HG02981 (cell line): ENCODE measurements around the gene SPINK2.

Experiments
- ATAC-seq: cut with Tn5 transposase; IDR thresholded peaks from one replicate; pipeline ENCODE4 v1.9.1; 2021; ENCODE audit warnings: mild to moderate bottlenecking, moderate library complexity; ENCODE audit not compliant: unreplicated experiment

SPINK2 gene

DNA sequence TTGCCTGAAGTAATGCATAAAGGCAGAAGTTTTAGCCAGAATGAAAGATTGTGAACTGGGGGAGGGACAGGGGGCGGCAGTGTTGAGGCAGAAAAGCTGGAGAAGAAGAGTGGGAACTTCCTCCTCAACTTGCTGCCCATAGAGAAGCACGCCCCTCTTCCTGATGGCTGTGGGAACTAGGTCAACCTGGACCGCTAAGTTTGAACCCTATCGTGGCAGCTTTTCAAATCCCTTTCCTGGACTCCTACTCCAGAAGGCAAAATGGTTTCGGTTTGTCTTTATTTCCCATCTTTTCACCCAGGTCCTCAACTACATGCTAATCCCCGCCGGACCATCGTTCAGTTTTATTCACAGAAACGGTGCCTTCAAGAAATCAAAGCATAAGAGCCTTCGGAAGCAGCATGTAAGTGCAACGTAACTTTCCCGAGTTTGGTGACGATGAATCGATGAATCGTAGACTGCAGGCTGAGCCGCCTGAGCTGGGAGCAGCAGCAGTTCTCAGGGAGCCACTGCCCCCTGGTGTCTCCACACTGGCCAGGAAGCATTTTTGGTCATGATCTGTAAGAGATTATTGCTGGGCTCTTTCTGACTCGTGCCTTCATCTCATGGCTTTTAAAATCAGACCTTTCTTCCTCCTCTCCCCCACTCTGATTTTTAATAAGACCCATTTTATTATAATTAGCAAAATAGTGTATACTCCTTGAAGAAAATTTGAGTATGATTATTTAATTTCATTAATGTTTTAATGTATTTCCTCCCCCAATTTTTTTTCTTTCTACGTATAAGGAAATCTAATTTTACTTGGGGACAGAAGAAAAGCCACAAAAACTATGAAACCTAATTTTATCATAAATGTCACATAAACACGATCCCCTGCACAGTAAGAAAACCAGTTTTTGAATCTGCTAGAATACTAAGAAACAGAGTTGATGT is 21.4 kb downstream of the SPINK2 start:
- peak; percentile 93 for ATAC-seq

DNA sequence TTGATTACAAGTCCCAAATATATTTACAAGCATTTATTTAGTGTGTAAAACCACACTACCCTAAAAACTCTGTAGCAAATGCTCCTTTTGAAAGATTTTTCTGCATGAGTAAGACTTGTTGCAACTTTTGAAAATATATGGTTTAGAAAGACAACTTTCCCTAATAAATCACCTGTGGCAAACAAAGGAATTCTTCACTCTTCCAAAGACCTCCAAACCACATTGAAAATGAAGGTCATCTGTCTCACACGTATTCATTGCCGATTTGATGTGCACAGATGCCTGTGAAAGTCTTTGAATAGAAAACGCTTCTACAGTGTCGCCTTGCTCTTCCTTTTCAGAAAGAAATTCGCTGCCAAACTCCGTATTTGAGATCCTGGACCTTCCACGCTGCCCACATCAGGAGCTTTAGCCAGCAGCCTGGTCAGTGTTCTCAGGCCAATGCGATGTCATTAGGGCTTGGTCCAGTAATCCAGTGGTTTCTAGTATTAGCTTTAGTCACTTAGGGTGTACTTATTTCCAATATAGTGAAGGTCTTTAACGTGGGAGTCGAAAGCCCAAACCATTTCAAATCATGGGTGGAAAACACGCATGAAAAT is 22.2 kb downstream of the SPINK2 start:
- no peak for ATAC-seq

DNA sequence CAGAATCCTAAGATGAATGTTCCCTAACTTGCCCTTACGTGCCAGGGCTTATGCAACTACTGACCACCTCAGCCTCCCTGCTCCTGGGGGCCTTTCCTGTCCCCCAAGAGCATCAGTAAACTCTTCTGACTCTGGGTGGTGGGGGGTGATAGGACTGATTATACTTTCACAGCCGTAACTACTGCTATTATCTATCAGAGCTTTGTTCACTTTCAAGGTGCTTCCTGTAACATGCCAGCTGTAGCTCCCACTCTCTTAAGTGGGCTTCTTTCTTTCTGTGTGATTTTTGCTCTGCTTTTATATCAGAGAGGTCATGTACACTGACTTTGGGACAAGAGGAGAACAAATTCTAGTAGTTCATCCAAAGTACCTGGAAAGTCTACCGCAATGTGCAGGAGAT is 25.3 kb downstream of the SPINK2 start:
- no peak for ATAC-seq

DNA sequence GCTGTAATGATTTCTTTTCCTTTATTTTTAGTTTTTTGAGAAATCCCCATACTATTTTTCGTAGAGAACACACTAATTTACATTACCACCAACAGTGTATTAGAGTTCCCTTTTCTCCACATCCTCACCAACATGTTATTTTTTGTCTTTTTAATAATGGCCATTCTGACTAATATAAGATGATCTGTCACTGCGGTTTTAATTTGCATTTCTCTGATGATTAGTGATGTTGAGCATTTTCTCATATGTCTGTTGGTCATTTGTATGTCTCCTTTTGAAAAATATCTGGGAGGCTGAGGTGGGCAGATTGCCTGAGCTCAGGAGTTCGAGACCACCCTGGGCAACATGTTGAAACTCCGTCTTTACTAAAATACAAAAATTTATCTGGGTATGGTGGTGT is 30.2 kb downstream of the SPINK2 start:
- ATAC-seq, result peak; percentile 72

DNA sequence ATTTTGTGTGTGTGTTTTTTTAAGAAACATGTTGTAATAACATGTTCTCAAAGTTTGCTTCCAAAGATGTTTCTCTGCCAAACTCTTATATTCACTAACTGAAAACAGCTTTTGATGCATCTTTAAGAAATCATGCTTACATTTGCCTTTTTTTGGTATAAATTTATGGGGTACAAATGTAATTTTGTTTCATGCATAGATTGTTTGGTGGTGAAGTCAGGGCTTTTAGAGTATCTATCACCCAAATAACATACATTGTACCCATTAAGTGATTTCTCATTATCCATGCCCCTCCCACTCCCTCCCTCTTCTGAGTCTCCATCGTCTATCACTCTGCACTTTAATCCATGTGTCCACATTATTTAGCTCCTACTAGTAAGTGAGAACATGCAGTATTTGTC is 30.8 kb downstream of the SPINK2 start:
- no peak for ATAC-seq

DNA sequence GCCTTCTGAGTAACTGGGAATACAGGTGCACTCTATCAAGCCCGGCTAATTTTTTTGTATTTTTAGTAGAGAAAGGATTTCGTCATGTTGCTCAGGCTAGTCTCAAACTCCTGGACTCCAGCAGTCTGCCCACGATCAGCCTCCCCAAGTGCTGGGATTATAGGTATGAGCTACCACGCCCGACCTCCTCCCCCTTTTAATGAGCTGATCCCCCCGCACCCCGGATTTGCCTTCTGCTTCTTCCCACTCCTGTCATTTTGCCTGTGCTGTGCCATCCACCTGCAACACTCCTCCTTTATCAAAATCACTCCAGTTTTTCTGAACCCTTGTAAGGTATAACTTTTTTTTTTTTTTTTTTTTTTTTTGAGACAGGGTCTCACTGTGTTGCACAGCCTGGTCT is 33.4 kb downstream of the SPINK2 start:
- ATAC-seq, result no peak

DNA sequence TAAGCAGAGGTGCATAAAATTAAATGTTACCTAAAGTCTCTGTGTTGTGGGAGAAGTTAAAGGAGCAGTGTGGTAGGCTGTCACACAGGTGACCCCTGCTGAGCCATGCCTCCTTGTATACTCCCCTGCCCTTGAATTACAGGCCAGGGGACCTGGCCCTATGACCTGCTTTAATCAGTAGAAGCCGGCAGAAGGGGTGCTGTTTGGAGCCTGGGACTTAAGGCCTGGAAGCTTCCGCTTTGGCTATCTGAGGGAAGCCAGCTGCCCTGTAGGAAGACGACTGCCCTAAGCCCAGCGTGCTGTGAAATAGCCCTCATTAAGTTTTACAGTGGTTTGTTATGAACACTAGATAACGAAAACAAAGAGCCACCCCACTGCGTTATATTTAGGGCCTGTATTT is 34.1 kb downstream of the SPINK2 start:
- ATAC-seq, result no peak

DNA sequence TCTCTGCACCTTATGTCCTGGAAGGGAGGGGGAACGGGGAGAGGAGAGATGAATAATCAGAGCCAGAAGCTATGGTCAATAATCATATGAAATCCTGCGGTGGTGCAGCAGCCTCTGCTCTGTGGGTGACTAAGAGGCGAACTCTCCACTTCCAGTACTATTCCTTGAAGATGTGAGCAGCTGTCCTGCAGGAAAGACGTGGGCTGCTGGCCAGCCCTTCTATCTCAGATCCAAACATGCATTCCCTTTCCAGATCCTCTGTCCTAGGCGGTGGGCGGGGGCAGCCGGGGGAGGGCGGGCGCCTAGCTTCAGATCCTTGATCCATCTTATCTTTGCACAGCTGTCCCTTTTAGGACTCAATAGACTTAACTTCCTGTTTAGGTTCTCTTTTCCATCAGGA is 34.5 kb downstream of the SPINK2 start:
- ATAC-seq, result no peak

DNA sequence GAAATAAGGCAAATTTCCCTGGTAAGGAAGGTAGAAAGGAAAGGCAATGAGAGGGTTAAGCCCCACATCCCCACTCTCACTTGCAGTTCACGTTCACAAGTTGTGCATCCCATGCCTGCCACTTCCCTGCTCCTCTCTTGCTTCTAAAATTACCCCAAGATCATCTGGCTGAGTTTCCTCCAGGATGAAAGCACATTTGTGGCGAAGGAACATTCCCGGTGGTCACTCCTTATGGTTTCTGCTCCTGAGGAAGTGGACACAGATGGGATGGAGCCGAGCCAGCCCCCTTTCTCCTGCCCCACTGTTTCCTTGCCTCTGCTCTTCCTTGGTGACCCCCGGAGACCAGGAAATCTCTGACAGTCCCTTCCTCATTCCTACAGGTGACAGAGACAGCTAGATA is 37.5 kb downstream of the SPINK2 start:
- ATAC-seq, result no peak

DNA sequence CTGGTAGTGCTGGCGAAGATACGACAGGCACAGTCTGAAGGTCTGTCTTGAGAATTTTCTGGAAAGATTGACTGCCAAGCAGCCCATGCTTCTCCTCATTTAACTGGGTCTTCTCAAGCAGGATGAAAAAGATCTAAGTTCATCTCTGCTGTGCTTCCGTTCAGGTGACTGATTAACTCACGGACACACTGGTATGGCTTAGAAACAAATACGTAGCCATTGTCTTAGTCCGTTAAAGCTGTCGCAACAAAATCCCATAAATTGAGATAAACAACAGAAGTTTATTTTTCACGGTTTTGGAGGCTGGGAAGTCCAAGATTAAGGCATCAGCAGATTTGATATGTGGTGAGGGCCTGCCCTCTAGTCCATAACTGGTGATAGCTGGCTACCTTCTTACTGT is 39.5 kb downstream of the SPINK2 start:
- ATAC-seq, result no peak

DNA sequence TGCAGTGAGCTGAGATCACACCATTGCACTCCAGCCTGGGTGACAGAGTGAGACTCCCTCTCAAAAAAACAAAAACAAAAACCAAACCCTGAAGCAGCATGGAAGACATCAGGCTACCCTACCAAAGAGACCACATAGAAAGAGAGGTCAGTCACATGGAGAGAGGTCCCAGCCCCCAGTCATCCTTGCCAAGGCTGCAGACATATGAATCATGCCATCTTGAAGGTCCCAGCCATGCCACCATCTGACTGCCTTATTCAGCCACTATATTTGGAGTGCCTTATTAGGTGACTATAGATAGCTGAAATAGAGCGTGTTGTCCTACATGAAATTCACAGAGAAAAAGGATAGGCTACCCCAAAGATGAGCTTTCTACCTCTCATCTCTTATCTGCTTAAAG is 48.2 kb downstream of the SPINK2 start:
- no peak for ATAC-seq

DNA sequence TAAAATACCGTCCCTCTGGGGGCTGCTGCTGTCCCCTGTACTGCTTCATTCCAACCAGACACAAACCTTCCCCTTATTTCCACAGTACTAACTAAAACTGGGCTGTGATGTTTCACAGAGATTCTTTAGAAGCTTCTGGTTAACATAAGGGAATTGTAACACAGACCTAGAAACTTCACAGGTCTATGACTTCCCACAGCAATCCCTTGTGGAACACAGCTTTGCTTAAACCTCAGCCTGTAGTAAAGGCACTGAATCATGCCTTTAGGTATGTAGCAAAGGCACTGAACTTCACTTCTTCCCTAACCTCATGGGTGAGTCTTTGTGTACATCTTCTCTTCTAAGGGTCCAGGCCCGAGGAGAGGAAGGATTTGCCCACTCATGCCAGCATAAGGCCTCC is 49.4 kb downstream of the SPINK2 start:
- ATAC-seq, result no peak

DNA sequence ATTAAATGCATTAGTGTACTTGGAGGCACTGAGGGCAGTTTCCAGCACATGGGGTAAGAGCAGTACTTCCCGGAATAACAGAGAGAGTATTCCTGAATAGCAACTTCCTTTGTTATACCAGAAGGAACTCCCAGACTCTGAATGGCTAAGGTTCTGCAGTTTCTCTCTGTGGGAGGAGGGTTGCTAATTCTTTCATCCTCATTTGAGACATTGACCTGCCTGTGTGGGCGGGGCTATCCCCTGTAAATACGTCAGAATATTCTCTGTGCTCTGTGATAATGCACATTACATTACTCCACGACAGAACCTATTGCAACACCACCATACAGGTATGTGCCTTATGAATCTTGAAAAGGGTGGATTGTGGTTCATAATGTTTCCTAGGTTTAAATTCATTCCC is 52.7 kb downstream of the SPINK2 start:
- no peak for ATAC-seq

DNA sequence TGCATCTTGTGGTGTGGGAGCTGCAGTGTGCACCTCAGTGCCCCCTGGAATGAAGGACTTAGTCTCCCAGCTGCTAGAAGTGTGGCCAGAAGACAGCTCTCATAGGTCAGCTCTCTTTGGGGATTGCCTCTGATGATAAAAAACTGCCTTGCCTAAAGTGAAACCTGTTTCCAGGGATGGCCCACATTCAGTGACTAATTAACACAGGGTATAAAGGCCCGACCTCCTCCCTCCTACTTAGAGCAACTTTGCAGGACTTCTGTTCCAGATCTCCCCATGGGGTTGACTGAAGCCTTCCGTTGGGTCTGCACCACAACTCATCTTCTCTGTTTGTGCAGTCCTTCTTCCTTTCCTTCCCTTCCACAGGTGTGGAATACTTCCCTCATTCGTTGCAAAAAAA is 53.2 kb downstream of the SPINK2 start:
- no peak for ATAC-seq

DNA sequence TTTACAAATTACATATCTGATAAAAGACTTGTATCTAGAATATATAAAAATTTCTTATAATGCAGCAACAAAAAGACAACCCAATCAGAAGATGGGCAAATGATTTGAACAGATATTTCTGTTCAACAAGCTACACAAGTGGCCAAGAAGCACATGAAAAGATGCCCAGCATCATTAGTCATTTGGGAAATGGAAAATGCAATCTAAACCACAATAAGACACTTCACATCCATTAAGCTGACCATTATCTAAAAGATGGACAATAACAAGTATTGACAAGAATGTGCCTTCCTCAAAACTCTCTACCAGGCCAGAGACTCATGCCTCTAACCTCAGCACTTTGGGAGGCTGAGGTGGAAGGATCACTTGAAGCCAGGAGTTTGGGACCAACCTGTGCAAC is 53.9 kb downstream of the SPINK2 start:
- ATAC-seq, result no peak

DNA sequence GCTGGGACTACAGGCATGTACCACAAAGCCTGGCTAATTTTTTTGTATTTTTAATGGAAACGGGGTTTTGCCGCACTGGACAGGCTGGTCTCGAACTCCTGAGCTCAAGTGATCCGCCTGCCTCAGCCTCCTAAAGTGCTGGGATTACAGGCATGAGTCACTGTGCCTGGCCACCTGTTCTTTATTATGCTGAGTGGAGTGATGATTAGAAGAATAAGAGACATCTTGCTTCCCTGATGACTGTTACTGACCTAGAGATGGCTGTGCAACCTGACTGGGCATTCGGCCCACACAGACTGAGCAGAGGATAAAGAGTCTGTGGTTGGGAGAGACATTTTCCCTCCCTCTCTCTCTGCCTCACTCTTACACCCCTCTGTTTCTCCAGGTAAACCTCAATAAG is 56.7 kb downstream of the SPINK2 start:
- no peak for ATAC-seq

DNA sequence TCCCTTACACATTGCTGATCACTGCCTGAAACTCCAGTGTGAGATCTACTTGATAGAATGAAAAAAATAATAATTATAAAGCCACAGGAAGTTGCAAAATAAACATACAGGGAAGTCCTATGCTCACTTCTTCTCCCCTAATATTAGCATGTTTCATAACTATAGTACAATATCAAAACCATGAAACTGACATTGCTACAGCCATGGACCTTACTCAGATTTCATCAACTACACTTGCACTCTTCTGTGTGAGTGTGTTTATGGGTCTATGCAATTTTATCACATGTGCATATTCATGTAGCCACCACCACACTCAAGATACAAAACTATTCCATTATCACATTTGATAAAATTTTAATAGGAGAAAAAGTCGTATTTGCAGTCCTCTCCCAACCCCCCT is 57.3 kb downstream of the SPINK2 start:
- no peak for ATAC-seq

DNA sequence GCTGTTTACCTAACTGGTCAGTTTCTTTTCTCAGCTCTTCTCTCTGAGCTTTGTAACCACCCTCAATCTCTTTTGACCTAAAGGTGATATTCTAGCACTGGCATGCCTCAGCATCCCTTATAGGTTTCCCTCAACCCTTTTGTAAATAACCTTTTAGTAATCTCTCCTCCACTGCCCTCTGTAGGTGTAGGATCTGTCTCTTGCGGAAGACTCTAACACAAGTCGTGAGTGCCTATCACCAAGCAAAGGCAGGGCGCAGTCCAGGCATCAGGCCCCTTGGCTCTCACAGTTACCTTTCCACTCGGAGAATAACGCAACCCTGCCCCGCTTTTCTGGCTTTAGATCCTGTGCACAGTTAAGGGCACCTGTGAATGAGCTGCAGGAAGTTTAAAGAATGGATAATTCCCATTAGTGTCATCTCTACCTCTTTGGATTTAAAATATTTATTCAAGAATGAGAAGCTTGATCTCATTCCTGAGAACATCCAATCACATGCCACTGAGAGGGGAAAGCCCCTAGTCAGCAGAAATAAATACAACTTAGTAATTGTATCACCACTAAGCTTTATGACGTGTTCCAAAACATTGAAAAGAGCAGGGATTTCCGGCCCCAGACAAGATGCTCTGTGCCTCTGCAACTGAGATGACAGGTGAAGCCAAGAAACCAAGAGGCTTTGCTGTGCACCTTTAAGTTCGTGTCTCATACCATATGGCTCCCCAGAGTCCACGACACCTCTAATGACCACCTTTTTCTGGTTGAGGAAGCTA is 58.8 kb downstream of the SPINK2 start:
- no peak for ATAC-seq

DNA sequence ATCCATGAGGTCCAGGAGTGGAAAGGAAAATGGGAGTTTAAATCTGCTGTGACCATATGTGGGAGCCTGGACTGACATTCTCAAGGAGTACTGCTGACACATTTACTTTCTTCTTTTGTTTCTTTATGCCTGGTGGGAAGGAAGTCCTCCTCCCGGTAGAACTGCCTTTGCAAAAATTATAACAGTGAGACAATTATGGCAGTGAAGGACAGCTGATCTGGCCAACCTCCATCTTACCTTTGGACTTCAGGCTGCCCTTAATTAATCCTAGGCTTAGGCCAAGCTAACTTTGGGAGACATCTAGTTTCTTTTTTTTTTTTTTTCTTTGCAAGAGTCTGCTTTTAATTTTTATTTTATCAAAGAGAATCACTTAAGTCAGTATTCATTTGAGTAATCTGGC is 61.3 kb downstream of the SPINK2 start:
- no peak for ATAC-seq
